H9 (cell line): ENCODE measurements around the gene C12orf56. TPM values are rescaled to one million over a fixed set of nuclear protein-coding genes. Genes with fewer than 3 reads are reported as not detected.
"Not testable (repeated sequence)": the region's sequence is repeated elsewhere in the genome, so short reads cannot be mapped to it uniquely, and the experiment has no call there.

Experiments
- DNase-seq: peaks from one replicate; pipeline ENCODE4 v3.0.0-alpha.2; 2017
- H2AFZ ChIP-seq: one replicate; pipeline ENCODE4 v1.6.1; 2013; ENCODE audit warnings: mild to moderate bottlenecking, low read length, control low read depth, moderate library complexity
- H2AK5ac ChIP-seq: 2 replicates; pipeline ENCODE4 v1.6.1; 2013; ENCODE audit warnings: low read length, control low read depth, mixed read lengths; ENCODE audit not compliant: insufficient read length
- H2BK120ac ChIP-seq: one replicate; pipeline ENCODE4 v1.6.1; 2013; ENCODE audit warnings: low read depth, mild to moderate bottlenecking, low read length, control low read depth, inconsistent platforms; ENCODE audit not compliant: poor library complexity, severe bottlenecking
- H2BK12ac ChIP-seq: 2 replicates; pipeline ENCODE4 v1.6.1; 2013; ENCODE audit warnings: low read length, control low read depth, mixed read lengths, low read depth; ENCODE audit not compliant: insufficient read length
- H2BK15ac ChIP-seq: 2 replicates; pipeline ENCODE4 v1.6.1; 2013; ENCODE audit warnings: low read depth, low read length, control low read depth
- H2BK20ac ChIP-seq: one replicate; pipeline ENCODE4 v1.6.1; 2013; ENCODE audit warnings: low read depth, mild to moderate bottlenecking, low read length, control low read depth, inconsistent platforms; ENCODE audit not compliant: poor library complexity, severe bottlenecking
- H2BK5ac ChIP-seq: 2 replicates; pipeline ENCODE4 v1.6.1; 2013; ENCODE audit warnings: low read length, control low read depth, mixed read lengths; ENCODE audit not compliant: insufficient read length
- H3K14ac ChIP-seq: 2 replicates; pipeline ENCODE4 v1.6.1; 2013; ENCODE audit warnings: low read length, control low read depth; ENCODE audit not compliant: insufficient read depth
- H3K18ac ChIP-seq: 2 replicates; pipeline ENCODE4 v1.6.1; 2013; ENCODE audit warnings: low read depth, mild to moderate bottlenecking, mixed read lengths, low read length, control low read depth; ENCODE audit not compliant: insufficient read length
- H3K23ac ChIP-seq: 2 replicates; pipeline ENCODE4 v1.6.1; 2013; ENCODE audit warnings: low read length, control low read depth, mixed read lengths, low read depth; ENCODE audit not compliant: insufficient read length
- H3K23me2 ChIP-seq: 2 replicates; pipeline ENCODE4 v1.6.1; 2013; ENCODE audit warnings: low read depth, mild to moderate bottlenecking, mixed read lengths, low read length, control low read depth; ENCODE audit not compliant: insufficient read length, poor library complexity, severe bottlenecking
- H3K27ac ChIP-seq: 2 replicates; pipeline ENCODE4 v1.5.1; 2013; ENCODE audit warnings: low read length, control low read depth, mixed read lengths, low read depth; ENCODE audit not compliant: insufficient read length
- H3K27me3 ChIP-seq: 2 replicates; pipeline ENCODE4 v1.6.1; 2013; ENCODE audit warnings: low read length, control low read depth, inconsistent platforms; ENCODE audit not compliant: insufficient read depth
- H3K4ac ChIP-seq: 2 replicates; pipeline ENCODE4 v1.6.1; 2013; ENCODE audit warnings: low read depth, mild to moderate bottlenecking, control low read depth, inconsistent platforms, low read length, moderate library complexity
- H3K4me1 ChIP-seq: 2 replicates; pipeline ENCODE4 v1.6.1; 2013; ENCODE audit warnings: low read length, control low read depth, inconsistent platforms; ENCODE audit not compliant: insufficient read depth
- H3K4me2 ChIP-seq: 2 replicates; pipeline ENCODE4 v1.6.1; 2013; ENCODE audit warnings: low read length, control low read depth, mixed read lengths; ENCODE audit not compliant: insufficient read length, insufficient read depth
- H3K56ac ChIP-seq: 2 replicates; pipeline ENCODE4 v1.6.1; 2013; ENCODE audit warnings: low read depth, mild to moderate bottlenecking, mixed read lengths, low read length, control low read depth; ENCODE audit not compliant: insufficient read length
- H3K79me1 ChIP-seq: 2 replicates; pipeline ENCODE4 v1.6.1; 2013; ENCODE audit warnings: low read depth, mild to moderate bottlenecking, moderate library complexity, low read length, control low read depth, inconsistent platforms; ENCODE audit not compliant: insufficient read depth, poor library complexity, severe bottlenecking
- H3K79me2 ChIP-seq: 2 replicates; pipeline ENCODE4 v1.6.1; 2013; ENCODE audit warnings: low read length, control low read depth, inconsistent platforms; ENCODE audit not compliant: insufficient read depth
- H3K9ac ChIP-seq: 2 replicates; pipeline ENCODE4 v1.6.1; 2013; ENCODE audit warnings: low read length, control low read depth, mixed read lengths; ENCODE audit not compliant: insufficient read length; ENCODE audit errors: extremely low read depth
- H3K9me3 ChIP-seq: one replicate; pipeline ENCODE4 v1.6.1; 2013; ENCODE audit warnings: low read depth, low read length, inconsistent platforms; ENCODE audit not compliant: control insufficient read depth
- H3T11ph ChIP-seq: one replicate; pipeline ENCODE4 v1.6.1; 2013; ENCODE audit warnings: mild to moderate bottlenecking, low read length, control low read depth, inconsistent platforms
- H4K20me1 ChIP-seq: one replicate; pipeline ENCODE4 v1.6.1; 2013; ENCODE audit not compliant: control insufficient read depth, insufficient read length, insufficient read depth
- H4K5ac ChIP-seq: 2 replicates; pipeline ENCODE4 v1.6.1; 2013; ENCODE audit warnings: low read depth, mild to moderate bottlenecking, mixed read lengths, low read length, control low read depth; ENCODE audit not compliant: insufficient read length
- H4K8ac ChIP-seq: replicated peaks from 2 replicates; pipeline ENCODE4 v1.6.1; 2013; ENCODE audit warnings: low read length, control low read depth, mixed read lengths, low read depth; ENCODE audit not compliant: insufficient read length
- H4K91ac ChIP-seq: 2 replicates; pipeline ENCODE4 v1.6.1; 2013; ENCODE audit warnings: low read depth, mild to moderate bottlenecking, moderate library complexity, mixed read lengths, low read length, control low read depth; ENCODE audit not compliant: insufficient read length
- H3K27ac Mint-ChIP-seq, 3 experiments: 2 replicates in 2 of 3; 3 replicates in 1 of 3; pipeline ENCODE4 v1.8.0; 2020 to 2021; ENCODE audit warnings: mixed read lengths in 3 of 3, mild to moderate bottlenecking in 1 of 3, moderate library complexity in 1 of 3
- H3K27me3 Mint-ChIP-seq: 2 replicates; pipeline ENCODE4 v1.8.0; 2021; ENCODE audit warnings: low read depth, mild to moderate bottlenecking, moderate library complexity, mixed read lengths
- H3K36me3 Mint-ChIP-seq, 3 experiments: 2 replicates in 2 of 3; 3 replicates in 1 of 3; pipeline ENCODE4 v1.8.0; 2020 to 2021; ENCODE audit warnings: low read depth in 3 of 3, mixed read lengths in 3 of 3; ENCODE audit not compliant: insufficient read depth in 1 of 3
- H3K4me1 Mint-ChIP-seq, 2 experiments: 2 replicates each; pipeline ENCODE4 v1.8.0; 2020; ENCODE audit warnings: mixed read lengths in 2 of 2
- H3K4me3 Mint-ChIP-seq, 2 experiments: 2 replicates in 1 of 2; 3 replicates in 1 of 2; pipeline ENCODE4 v1.8.0; 2020 to 2021; ENCODE audit warnings: mild to moderate bottlenecking in 2 of 2, mixed read lengths in 2 of 2, moderate library complexity in 1 of 2
- H3K9me3 Mint-ChIP-seq, 2 experiments: 2 replicates in 1 of 2; 3 replicates in 1 of 2; pipeline ENCODE4 v1.8.0; 2020; ENCODE audit warnings: mild to moderate bottlenecking in 2 of 2, mixed read lengths in 2 of 2, moderate library complexity in 1 of 2
- WGBS: extraction: QIAGEN DNeasy Blood & Tissue Kit; methylation state at CpG from one replicate; pipeline ENCODE4 v1.1.7; 2013; ENCODE audit warnings: missing lambda C conversion rate, low lambda C conversion rate, mixed read lengths; ENCODE audit not compliant: insufficient read length; ENCODE audit errors: extremely low coverage; 5-methylcytosine and 5-hydroxymethylcytosine counted together
- total RNA-seq: library from RNA; stranded (reverse); gene quantifications from 2 replicates; pipeline ENCODE4 v1.2.1, GENCODE V29; 2021
- TF ChIP-seq, protein P1 (sequence below): fragments of 200-600 bp; sonication (generic); conservative IDR thresholded peaks from 3 replicates; pipeline ENCODE4 v1.8.0; 2021; ENCODE audit warnings: antibody characterized with exemption, mild to moderate bottlenecking

The C12orf56 gene
- total RNA-seq, 1 experiment from 2014 or later, result 2.2 TPM

DNA sequence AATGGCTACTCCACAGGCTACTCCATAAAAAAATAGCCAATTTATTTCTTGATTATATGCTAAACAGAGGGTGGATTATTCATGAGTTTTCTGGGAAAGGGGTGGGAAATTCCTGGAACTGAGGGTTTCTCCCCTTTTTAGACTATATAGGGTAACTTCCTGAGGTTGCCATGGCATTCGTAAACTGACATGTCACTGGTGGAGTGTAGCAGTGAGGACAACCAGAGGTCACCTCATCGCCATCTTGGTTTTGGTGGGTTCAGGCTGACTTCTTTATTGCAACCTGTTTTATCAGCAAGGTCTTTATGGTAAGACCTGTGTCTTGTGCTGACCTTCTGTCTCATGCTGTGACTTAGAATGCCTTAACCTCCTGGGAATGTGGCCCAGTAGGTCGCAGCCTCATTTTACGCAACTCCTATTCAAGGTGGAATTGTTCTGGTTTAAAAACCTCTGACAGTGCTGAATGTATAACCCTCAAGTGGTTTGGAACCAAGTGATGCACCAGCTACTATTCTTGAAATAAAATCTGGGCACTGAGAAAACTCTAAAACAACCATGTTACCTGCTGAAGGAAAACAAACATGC lies 27.7 kb downstream of the C12orf56 start:
- Histone ChIP-seq H4K5ac (no peak overlapping the region), H3K18ac (no peak overlapping the region)
- WGBS, result no CpG with 5 or more reads among the region's 4 CpGs

DNA sequence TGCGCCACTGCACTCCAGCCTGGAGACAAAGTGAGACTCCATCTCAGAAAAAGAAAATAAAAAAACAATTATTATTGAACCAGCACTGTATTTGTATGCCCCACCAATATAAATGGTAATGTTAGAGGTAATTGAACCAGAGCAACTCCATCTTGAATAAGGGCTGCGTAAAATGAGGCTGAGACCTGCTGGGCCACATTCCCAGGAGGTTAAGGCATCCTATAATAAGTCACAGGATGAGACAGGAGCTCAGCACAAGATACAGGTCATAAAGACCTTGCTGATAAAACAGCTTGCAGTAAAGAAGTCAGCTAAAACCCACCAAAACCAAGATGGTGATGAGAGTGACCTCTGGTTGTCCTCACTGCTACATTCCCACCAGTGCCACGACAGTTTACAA lies 29.4 kb downstream of the C12orf56 start:
- H4K5ac ChIP-seq, H2AFZ ChIP-seq, H3K27me3 Mint-ChIP-seq, H3K4me3 Mint-ChIP-seq, H3K9ac ChIP-seq, H2BK5ac ChIP-seq, H2BK12ac ChIP-seq, H2BK15ac ChIP-seq, H4K8ac ChIP-seq, H4K20me1 ChIP-seq, H3K79me2 ChIP-seq, H3K23me2 ChIP-seq, H2AK5ac ChIP-seq, H3K18ac ChIP-seq, H3K4me2 ChIP-seq, H3K9me3 Mint-ChIP-seq, H3K27ac ChIP-seq, H3K79me1 ChIP-seq, H3K56ac ChIP-seq, H3K27me3 ChIP-seq, H3K4ac ChIP-seq, H3K23ac ChIP-seq, H3K9me3 ChIP-seq, H2BK120ac ChIP-seq, H4K91ac ChIP-seq, H2BK20ac ChIP-seq, H3K36me3 Mint-ChIP-seq, H3K4me1 ChIP-seq, DNase-seq, H3K27ac Mint-ChIP-seq, H3T11ph ChIP-seq, H3K14ac ChIP-seq: not testable (repeated sequence)
- peaks cover 17 to 19% of the 10 kb centered on the region in 2 experiments for H3K4me1 Mint-ChIP-seq
- WGBS, result no CpG with 5 or more reads among the region's 3 CpGs

More for the DNA sequence above, 27.7 kb downstream of the C12orf56 start:
- Histone ChIP-seq H4K8ac (no peak overlapping the region), H3T11ph (no peak overlapping the region), H4K20me1 (no peaks in the 10 kb centered on the region), H2AFZ (no peak overlapping the region), H2AK5ac (no peak overlapping the region), H2BK12ac (no peak overlapping the region), H3K79me1 (no peaks in the 10 kb centered on the region), H3K56ac (no peak overlapping the region), H3K23me2 (no peaks in the 10 kb centered on the region), H3K4ac (no peak overlapping the region), H2BK120ac (no peak overlapping the region), H2BK15ac (no peak overlapping the region), H3K4me1 (no peaks in the 10 kb centered on the region), H3K27ac (no peak overlapping the region), H4K91ac (no peak overlapping the region), H3K14ac (no peak overlapping the region), H3K79me2 (no peaks in the 10 kb centered on the region), H3K9me3 (no peaks in the 10 kb centered on the region), H2BK5ac (no peak overlapping the region), H2BK20ac (no peak overlapping the region), H3K27me3 (no peaks in the 10 kb centered on the region), H3K4me2 (no peak overlapping the region), H3K23ac (no peak overlapping the region), H3K9ac (no peak overlapping the region)
- Mint-ChIP-seq H3K4me3 (no peak overlapping the region), H3K27me3 (no peaks in the 10 kb centered on the region), H3K36me3 (no peaks in the 10 kb centered on the region), H3K9me3 (no peaks in the 10 kb centered on the region), H3K4me1 (peaks cover 17 to 19% of the 10 kb centered on the region in 2 experiments), H3K27ac (peak overlapping the region in 2 of 3 experiments; percentile 47 to 60; a peak in 3 of 7 replicates)
- TF ChIP-seq, protein P1, sequence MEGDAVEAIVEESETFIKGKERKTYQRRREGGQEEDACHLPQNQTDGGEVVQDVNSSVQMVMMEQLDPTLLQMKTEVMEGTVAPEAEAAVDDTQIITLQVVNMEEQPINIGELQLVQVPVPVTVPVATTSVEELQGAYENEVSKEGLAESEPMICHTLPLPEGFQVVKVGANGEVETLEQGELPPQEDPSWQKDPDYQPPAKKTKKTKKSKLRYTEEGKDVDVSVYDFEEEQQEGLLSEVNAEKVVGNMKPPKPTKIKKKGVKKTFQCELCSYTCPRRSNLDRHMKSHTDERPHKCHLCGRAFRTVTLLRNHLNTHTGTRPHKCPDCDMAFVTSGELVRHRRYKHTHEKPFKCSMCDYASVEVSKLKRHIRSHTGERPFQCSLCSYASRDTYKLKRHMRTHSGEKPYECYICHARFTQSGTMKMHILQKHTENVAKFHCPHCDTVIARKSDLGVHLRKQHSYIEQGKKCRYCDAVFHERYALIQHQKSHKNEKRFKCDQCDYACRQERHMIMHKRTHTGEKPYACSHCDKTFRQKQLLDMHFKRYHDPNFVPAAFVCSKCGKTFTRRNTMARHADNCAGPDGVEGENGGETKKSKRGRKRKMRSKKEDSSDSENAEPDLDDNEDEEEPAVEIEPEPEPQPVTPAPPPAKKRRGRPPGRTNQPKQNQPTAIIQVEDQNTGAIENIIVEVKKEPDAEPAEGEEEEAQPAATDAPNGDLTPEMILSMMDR, result no peak
- no peak for DNase-seq
